Measurements from ENCODE around the gene MN1. TPM values are rescaled to one million over a fixed set of nuclear protein-coding genes. Genes with fewer than 3 reads are reported as not detected.
A peak's percentile ranks its signal among the peaks of the same experiment; 100 is the strongest.

MN1 gene
- polyA plus RNA-seq, 2 of the 4 experiments (the other 2 are of a cell fraction): 0.59 to 2.4 TPM

GRCh38 chr22:27725661-27726060 is 75.9 kb downstream of the MN1 start:
- DNase-seq (ENCODE audit: low read depth in 1 of 2, low spot score in 1 of 2) (no peak), FAIRE-seq (no peak), ATAC-seq (no peak)
- no peak overlapping the region for H3K4me3 ChIP-seq
- H3K27ac ChIP-seq: peak overlapping the region; percentile 64 to 82; a peak in 5 of 6 replicates
- ChIA-PET POLR2A (no interaction called here), CTCF (no interaction called here)
- TF ChIP-seq HOXB5 (CRISPR knock-in tag; IDR thresholded peaks at IDR 0.05): no peak
- TF ChIP-seq TP53 (CRISPR knock-in tag; IDR thresholded peaks at IDR 0.05): no peak
- TF ChIP-seq JUN (IDR thresholded peaks at IDR 0.05): no peak
- no peak for TF ChIP-seq RNF2 (IDR thresholded peaks at IDR 0.05; ENCODE audit: borderline replicate concordance, low read depth)
- TF ChIP-seq ZFP36 (IDR thresholded peaks at IDR 0.05; ENCODE audit: borderline replicate concordance, partially characterized antibody): no peak
- no peak for TF ChIP-seq HOXB13 (CRISPR knock-in tag; IDR thresholded peaks at IDR 0.05; ENCODE audit: low read depth)
- TF ChIP-seq KDM5A (IDR thresholded peaks at IDR 0.05): no peak
- no peak for TF ChIP-seq ESRRA (IDR thresholded peaks at IDR 0.05; ENCODE audit: borderline replicate concordance, low read length)
- no peak for TF ChIP-seq FOXS1 (CRISPR knock-in tag; IDR thresholded peaks at IDR 0.05)
- TF ChIP-seq, protein P1, sequence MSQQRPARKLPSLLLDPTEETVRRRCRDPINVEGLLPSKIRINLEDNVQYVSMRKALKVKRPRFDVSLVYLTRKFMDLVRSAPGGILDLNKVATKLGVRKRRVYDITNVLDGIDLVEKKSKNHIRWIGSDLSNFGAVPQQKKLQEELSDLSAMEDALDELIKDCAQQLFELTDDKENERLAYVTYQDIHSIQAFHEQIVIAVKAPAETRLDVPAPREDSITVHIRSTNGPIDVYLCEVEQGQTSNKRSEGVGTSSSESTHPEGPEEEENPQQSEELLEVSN (IDR thresholded peaks at IDR 0.05; ENCODE audit: borderline replicate concordance, low read depth): no peak
- no peak for TF ChIP-seq NPAS2 (CRISPR knock-in tag; IDR thresholded peaks at IDR 0.05; ENCODE audit: borderline replicate concordance)
- TF ChIP-seq MYC (IDR thresholded peaks at IDR 0.05; ENCODE audit: borderline replicate concordance, low read length): no peak
- TF ChIP-seq, protein P2, sequence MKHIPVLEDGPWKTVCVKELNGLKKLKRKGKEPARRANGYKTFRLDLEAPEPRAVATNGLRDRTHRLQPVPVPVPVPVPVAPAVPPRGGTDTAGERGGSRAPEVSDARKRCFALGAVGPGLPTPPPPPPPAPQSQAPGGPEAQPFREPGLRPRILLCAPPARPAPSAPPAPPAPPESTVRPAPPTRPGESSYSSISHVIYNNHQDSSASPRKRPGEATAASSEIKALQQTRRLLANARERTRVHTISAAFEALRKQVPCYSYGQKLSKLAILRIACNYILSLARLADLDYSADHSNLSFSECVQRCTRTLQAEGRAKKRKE (CRISPR knock-in tag; IDR thresholded peaks at IDR 0.05; ENCODE audit: low read depth): no peak
- TF ChIP-seq HEYL (CRISPR knock-in tag; IDR thresholded peaks at IDR 0.05): no peak
- TF ChIP-seq, protein P3, sequence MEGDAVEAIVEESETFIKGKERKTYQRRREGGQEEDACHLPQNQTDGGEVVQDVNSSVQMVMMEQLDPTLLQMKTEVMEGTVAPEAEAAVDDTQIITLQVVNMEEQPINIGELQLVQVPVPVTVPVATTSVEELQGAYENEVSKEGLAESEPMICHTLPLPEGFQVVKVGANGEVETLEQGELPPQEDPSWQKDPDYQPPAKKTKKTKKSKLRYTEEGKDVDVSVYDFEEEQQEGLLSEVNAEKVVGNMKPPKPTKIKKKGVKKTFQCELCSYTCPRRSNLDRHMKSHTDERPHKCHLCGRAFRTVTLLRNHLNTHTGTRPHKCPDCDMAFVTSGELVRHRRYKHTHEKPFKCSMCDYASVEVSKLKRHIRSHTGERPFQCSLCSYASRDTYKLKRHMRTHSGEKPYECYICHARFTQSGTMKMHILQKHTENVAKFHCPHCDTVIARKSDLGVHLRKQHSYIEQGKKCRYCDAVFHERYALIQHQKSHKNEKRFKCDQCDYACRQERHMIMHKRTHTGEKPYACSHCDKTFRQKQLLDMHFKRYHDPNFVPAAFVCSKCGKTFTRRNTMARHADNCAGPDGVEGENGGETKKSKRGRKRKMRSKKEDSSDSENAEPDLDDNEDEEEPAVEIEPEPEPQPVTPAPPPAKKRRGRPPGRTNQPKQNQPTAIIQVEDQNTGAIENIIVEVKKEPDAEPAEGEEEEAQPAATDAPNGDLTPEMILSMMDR (IDR thresholded peaks at IDR 0.05): no peak
- no peak for TF ChIP-seq NFE2L2 (conservative IDR thresholded peaks at IDR 0.05; ENCODE audit: low read length)
- no peak for TF ChIP-seq FOSL2 (IDR thresholded peaks at IDR 0.05)
- no peak for TF ChIP-seq FOSL2 (CRISPR knock-in tag; IDR thresholded peaks at IDR 0.05)
- WGBS (ENCODE audit: missing lambda C conversion rate): 95% methylated on average over 5 of the region's 5 CpGs
- H3K4me1 ChIP-seq: peaks cover 36% of the 10 kb centered on the region
- H3K9me3 ChIP-seq: no peaks in the 10 kb centered on the region
- H3K4me2 ChIP-seq: no peak overlapping the region

DNA sequence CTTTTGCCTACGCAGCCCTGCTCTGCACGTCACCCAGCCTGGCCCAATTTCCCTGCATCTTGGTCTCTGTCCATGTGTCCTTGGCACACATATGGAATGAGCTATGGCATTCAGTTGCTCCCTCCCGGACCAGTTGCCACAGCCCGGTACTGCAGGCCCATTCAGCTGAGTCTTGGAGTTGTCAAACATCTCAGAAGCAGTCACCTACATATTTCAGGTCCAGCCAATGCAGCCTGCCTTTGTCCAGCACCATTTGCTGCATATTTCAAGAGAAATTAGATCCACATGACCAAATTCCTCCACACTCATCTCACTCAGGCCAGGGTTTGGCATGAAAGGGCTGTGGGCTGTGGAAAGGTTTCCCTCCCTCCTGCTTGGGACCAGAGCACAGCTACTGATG is 76.8 kb downstream of the MN1 start:
- FAIRE-seq: no peak
- no peak for DNase-seq (ENCODE audit: low read depth in 1 of 2, low spot score in 1 of 2)
- ChIA-PET CTCF (interaction anchor here (0.8 to 1.6 kb wide), 2 partner anchors 9 to 26 kb away, joined by 3 to 5 read pairs; no protein-coding TSS in a partner anchor), POLR2A (no interaction called here)
- no peak overlapping the region for H3K4me3 ChIP-seq
- WGBS (ENCODE audit: missing lambda C conversion rate): 80% methylated on average over 2 of the region's 4 CpGs
- no peak for TF ChIP-seq NFE2L2 (conservative IDR thresholded peaks at IDR 0.05; ENCODE audit: low read length)
- TF ChIP-seq RAD21 (conservative IDR thresholded peaks at IDR 0.05 in 1 of 2, IDR thresholded peaks at IDR 0.05 in 1 of 2): no peak
- TF ChIP-seq, protein P2 (CRISPR knock-in tag; IDR thresholded peaks at IDR 0.05; ENCODE audit: low read depth): no peak
- no peak for TF ChIP-seq EHMT2 (IDR thresholded peaks at IDR 0.05; ENCODE audit: low read depth)
- no peak for TF ChIP-seq RCOR1 (IDR thresholded peaks at IDR 0.05; ENCODE audit: low read depth, low read length)
- TF ChIP-seq HOXB13 (CRISPR knock-in tag; IDR thresholded peaks at IDR 0.05; ENCODE audit: low read depth): no peak
- no peak for TF ChIP-seq HOXA7 (CRISPR knock-in tag; IDR thresholded peaks at IDR 0.05)
- TF ChIP-seq, protein P4, sequence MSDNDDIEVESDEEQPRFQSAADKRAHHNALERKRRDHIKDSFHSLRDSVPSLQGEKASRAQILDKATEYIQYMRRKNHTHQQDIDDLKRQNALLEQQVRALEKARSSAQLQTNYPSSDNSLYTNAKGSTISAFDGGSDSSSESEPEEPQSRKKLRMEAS (IDR thresholded peaks at IDR 0.05): no peak
- TF ChIP-seq ZC3H11A (IDR thresholded peaks at IDR 0.05): no peak
- TF ChIP-seq BHLHE40 (IDR thresholded peaks at IDR 0.05; ENCODE audit: low read depth, low read length): no peak
- TF ChIP-seq ELK1 (IDR thresholded peaks at IDR 0.05; ENCODE audit: low read depth, low read length): no peak
- TF ChIP-seq EP300 (IDR thresholded peaks at IDR 0.05): no peak
- H3K4me2 ChIP-seq: no peak overlapping the region
- no peaks in the 10 kb centered on the region for H3K9me3 ChIP-seq
- peaks cover 35% of the 10 kb centered on the region for H3K4me1 ChIP-seq
- no peak overlapping the region; a peak in 1 of 6 replicates for H3K27ac ChIP-seq
- no peak for ATAC-seq

Measured in A549 (cell line).